ENCODE data around the gene ZNF319. TPM values are rescaled to one million over a fixed set of nuclear protein-coding genes. Genes with fewer than 3 reads are reported as not detected.

ZNF319 gene
- total RNA-seq, 1 donor from 2014 or later, result 14.9 TPM

GRCh38 chr16:58039829-58040495 lies 39.5 kb upstream of the ZNF319 start:
- Mint-ChIP-seq H3K36me3 (ENCODE audit: insufficient read depth) (peaks cover 24% of the 10 kb centered on the region), H3K4me3 (ENCODE audit: low read depth) (no peak overlapping the region), H3K9me3 (ENCODE audit: low read depth) (no peaks in the 10 kb centered on the region), H3K27me3 (no peaks in the 10 kb centered on the region), H3K4me1 (ENCODE audit: low read depth) (peaks cover 7% of the 10 kb centered on the region), H3K27ac (no peak overlapping the region)
- DNase-seq (ENCODE audit: low spot score, unreplicated experiment), result no peak
- TF ChIP-seq, protein P1, sequence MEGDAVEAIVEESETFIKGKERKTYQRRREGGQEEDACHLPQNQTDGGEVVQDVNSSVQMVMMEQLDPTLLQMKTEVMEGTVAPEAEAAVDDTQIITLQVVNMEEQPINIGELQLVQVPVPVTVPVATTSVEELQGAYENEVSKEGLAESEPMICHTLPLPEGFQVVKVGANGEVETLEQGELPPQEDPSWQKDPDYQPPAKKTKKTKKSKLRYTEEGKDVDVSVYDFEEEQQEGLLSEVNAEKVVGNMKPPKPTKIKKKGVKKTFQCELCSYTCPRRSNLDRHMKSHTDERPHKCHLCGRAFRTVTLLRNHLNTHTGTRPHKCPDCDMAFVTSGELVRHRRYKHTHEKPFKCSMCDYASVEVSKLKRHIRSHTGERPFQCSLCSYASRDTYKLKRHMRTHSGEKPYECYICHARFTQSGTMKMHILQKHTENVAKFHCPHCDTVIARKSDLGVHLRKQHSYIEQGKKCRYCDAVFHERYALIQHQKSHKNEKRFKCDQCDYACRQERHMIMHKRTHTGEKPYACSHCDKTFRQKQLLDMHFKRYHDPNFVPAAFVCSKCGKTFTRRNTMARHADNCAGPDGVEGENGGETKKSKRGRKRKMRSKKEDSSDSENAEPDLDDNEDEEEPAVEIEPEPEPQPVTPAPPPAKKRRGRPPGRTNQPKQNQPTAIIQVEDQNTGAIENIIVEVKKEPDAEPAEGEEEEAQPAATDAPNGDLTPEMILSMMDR (IDR thresholded peaks at IDR 0.05; ENCODE audit: unreplicated experiment), result no peak

DNA sequence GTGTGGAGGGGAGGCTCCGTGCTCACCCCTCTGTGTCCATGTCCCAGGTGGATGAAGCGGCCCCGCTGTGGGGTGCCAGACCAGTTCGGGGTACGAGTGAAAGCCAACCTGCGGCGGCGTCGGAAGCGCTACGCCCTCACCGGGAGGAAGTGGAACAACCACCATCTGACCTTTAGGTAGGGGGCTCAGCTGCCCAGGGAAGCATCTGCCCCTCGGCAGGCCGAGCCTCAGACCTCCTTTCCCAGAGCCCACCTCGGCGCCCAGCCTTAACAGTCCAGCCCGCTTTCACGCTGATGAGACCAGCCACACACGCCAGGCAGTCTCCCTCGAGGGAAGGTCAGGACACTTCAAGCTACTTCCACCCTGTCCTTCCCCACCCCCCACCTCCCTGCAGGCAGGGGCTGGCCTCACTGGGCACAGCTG lies 37.8 kb upstream of the ZNF319 start:
- Mint-ChIP-seq H3K4me3 (ENCODE audit: low read depth) (no peak overlapping the region), H3K4me1 (ENCODE audit: low read depth) (peaks cover 21% of the 10 kb centered on the region), H3K27me3 (no peaks in the 10 kb centered on the region), H3K9me3 (ENCODE audit: low read depth) (no peaks in the 10 kb centered on the region), H3K27ac (no peak overlapping the region), H3K36me3 (ENCODE audit: insufficient read depth) (peaks cover 18% of the 10 kb centered on the region)
- TF ChIP-seq, protein P1 (IDR thresholded peaks at IDR 0.05; ENCODE audit: unreplicated experiment), result no peak
- DNase-seq (ENCODE audit: low spot score, unreplicated experiment), result no peak

DNA sequence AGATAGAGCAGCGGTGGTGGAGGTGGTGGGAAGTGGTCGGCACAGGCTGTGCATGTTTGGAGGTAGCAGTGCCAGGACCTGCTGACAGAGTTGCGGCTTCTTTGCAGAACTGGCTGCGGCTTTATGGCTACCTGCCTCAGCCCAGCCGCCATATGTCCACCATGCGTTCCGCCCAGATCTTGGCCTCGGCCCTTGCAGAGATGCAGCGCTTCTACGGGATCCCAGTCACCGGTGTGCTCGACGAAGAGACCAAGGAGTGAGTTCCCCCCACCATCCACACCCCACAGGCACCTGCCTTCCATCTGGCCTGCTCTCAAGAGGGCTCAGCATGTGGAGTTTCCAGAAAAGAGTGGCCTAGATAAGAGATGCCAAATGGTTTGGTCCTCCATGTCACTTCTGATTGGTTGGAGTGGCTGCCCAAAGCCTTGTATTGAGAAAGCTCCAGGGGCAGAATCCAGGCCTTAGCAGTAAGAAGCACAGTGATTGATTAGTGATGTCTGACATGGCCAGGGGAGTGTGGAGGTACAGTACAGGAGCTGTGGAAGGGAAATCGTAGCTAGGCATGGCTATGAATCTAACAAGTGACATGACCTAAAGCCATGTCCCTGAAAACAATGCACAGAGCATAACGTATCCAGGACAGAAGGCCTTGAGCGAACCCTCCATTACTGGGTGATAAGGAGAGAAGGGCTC lies 37.0 kb upstream of the ZNF319 start:
- Mint-ChIP-seq H3K9me3 (ENCODE audit: low read depth) (no peaks in the 10 kb centered on the region), H3K36me3 (ENCODE audit: insufficient read depth) (peaks cover 18% of the 10 kb centered on the region)

GRCh38 chr16:58036943-58037342 lies 36.5 kb upstream of the ZNF319 start:
- DNase-seq (ENCODE audit: low spot score, unreplicated experiment), result no peak
- Mint-ChIP-seq H3K27ac (peak overlapping the region; percentile 52), H3K4me3 (ENCODE audit: low read depth) (no peak overlapping the region), H3K4me1 (ENCODE audit: low read depth) (peaks cover 30% of the 10 kb centered on the region), H3K9me3 (ENCODE audit: low read depth) (no peaks in the 10 kb centered on the region), H3K27me3 (no peaks in the 10 kb centered on the region), H3K36me3 (ENCODE audit: insufficient read depth) (peaks cover 16% of the 10 kb centered on the region)
- TF ChIP-seq, protein P1 (IDR thresholded peaks at IDR 0.05; ENCODE audit: unreplicated experiment), result no peak

More for the DNA sequence above, 37.0 kb upstream of the ZNF319 start:
- Mint-ChIP-seq H3K4me3 (ENCODE audit: low read depth) (no peak overlapping the region), H3K27ac (peak overlapping the region; percentile 52), H3K27me3 (no peaks in the 10 kb centered on the region), H3K4me1 (ENCODE audit: low read depth) (peaks cover 24% of the 10 kb centered on the region)
- no peak for DNase-seq (ENCODE audit: low spot score, unreplicated experiment)
- TF ChIP-seq, protein P1 (IDR thresholded peaks at IDR 0.05; ENCODE audit: unreplicated experiment), result no peak

DNA sequence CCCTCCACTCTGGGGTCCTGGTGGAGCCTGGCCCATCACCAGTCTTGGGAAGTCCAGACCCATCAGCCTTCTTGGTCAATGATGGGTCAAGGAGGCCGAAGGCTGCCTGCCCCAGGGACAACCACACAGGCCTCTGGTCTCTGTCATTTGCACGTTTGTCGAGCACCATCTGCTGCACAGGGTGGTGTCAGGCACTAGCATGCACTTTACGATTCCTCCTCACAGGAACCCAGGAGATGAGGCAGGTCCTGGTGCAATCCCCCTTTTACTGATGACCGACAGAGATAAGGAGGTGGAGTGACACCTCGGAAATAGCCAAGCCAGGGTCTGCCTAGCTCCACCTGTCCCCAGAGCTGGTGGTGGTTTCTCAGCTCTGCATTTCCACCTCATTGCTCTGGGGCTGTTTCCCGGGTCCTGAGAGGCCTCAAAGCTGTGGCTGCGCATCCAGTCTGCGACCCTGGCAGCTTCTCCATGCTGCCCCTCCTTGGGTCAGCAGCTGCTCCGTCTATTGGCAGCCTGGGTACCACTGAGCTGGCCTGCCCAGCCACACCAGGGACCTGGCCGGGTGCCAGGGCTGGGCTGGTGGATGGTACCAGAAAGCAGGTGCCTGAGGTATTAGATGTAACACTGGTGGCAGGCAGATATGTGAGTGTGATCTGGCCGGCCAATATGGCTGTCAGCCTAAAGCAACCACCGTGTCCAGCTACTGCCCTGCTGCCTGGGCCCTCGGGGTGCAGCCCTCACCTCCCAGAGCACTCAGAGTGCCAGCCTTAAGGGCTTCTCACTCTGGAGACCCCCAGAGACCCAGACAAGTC lies 35.1 kb upstream of the ZNF319 start:
- TF ChIP-seq, protein P1 (IDR thresholded peaks at IDR 0.05; ENCODE audit: unreplicated experiment), result no peak
- Mint-ChIP-seq H3K27me3 (no peaks in the 10 kb centered on the region), H3K4me3 (ENCODE audit: low read depth) (no peak overlapping the region), H3K4me1 (ENCODE audit: low read depth) (peaks cover 36% of the 10 kb centered on the region), H3K36me3 (ENCODE audit: insufficient read depth) (peaks cover 17% of the 10 kb centered on the region), H3K27ac (no peak overlapping the region), H3K9me3 (ENCODE audit: low read depth) (no peaks in the 10 kb centered on the region)
- no peak for DNase-seq (ENCODE audit: low spot score, unreplicated experiment)
